ENCODE data around the gene MYO5A. TPM values are rescaled to one million over a fixed set of nuclear protein-coding genes. Genes with fewer than 3 reads are reported as not detected.

The MYO5A gene
- total RNA-seq, 1 experiment from 2014 or later = 15.2 TPM

Other genes with a start within 250 kb of the MYO5A start
- gene MYO5C, start 233.1 kb downstream of the MYO5A start, total RNA-seq (2014; rRNA removed; shearing (Covaris generic)) = 0.06 and 0.29 TPM in 2 replicates
- 79.2 and 109 TPM in 2 replicates for gene ARPP19, start 40.1 kb upstream of the MYO5A start, total RNA-seq (2014; rRNA removed; shearing (Covaris generic))
- gene ATOSA, start 150.5 kb upstream of the MYO5A start, total RNA-seq (2014; rRNA removed; shearing (Covaris generic)) = 7.1 and 8.6 TPM in 2 replicates

Measured in H4 (cell line).